GM12872 (cell line): ENCODE measurements around the gene TKTL1.

ENCODE experiments used
- TF ChIP-seq, protein P1 (sequence below): IDR thresholded peaks from 3 replicates; pipeline ENCODE4 v1.5.1; 2011; ENCODE audit warnings: low read depth, mild to moderate bottlenecking, low read length, moderate library complexity; ENCODE audit not compliant: insufficient read depth

TKTL1 gene

GRCh38 chrX:154351183-154352011, 55.8 kb downstream of the TKTL1 start:
- TF ChIP-seq, protein P1, sequence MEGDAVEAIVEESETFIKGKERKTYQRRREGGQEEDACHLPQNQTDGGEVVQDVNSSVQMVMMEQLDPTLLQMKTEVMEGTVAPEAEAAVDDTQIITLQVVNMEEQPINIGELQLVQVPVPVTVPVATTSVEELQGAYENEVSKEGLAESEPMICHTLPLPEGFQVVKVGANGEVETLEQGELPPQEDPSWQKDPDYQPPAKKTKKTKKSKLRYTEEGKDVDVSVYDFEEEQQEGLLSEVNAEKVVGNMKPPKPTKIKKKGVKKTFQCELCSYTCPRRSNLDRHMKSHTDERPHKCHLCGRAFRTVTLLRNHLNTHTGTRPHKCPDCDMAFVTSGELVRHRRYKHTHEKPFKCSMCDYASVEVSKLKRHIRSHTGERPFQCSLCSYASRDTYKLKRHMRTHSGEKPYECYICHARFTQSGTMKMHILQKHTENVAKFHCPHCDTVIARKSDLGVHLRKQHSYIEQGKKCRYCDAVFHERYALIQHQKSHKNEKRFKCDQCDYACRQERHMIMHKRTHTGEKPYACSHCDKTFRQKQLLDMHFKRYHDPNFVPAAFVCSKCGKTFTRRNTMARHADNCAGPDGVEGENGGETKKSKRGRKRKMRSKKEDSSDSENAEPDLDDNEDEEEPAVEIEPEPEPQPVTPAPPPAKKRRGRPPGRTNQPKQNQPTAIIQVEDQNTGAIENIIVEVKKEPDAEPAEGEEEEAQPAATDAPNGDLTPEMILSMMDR = no peak

DNA sequence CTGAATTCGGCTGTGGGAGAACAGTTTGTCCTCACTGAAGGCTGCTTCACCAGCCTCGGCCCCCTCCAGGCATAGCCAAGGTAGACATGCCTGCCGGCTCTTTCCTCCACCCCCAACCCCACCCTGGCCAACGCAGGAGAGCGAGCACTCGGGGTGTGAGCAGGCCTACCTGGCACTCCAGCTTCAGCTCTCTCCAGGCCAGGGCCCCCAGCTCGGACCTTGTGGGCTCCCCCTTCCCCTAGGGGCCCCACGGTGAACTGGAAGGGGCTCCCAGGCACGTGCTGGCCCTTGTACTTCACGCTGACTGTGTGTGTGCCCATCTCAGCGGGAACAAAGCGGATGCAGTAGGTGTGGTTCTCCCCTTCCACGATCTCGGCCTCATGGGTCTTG, 56.4 kb downstream of the TKTL1 start:
- TF ChIP-seq, protein P1 = no peak

GRCh38 chrX:154352466-154352865, 56.9 kb downstream of the TKTL1 start:
- TF ChIP-seq, protein P1 = no peak

GRCh38 chrX:154353172-154353843, 57.7 kb downstream of the TKTL1 start:
- TF ChIP-seq, protein P1 = no peak

DNA sequence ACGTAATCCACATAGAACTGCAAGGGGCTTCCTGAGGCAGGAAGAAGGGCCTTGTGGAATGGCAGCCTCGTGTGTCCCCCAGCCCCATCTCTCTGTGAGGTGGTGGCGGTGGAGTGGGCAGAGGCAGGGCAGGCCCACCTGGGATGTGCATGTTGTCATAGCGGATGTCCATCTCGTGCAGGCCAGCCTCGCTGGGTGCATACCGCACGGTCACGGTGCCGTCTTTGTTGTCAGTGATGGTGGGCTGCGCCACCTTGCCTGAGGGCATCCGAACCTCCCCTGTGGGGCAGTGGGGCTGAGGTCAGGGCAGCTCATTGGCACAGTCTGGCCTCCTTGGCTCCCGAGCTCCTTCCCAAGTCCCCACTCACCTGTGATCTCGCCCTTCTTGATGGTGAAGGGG, 58.4 kb downstream of the TKTL1 start:
- TF ChIP-seq, protein P1 = no peak

DNA sequence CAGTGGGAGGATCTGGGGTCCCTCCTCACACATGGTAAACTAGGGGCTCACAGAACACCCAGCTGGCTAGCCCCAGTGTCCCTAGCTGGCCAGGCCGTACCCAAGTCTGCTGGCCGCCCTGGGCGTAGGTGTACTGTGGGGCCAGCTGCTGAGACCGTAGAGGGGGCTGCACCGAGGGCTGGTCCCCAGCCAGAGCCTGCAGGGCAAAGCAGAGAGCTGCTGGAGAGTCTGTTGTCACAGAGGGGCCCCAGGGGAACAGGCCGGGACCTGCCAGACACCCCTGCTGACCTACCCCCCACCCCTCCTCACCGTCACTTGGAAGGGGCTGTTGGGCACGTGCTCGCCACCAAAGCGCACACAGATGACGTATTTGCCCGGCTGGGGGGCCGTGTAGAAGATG, 58.9 kb downstream of the TKTL1 start:
- TF ChIP-seq, protein P1 = no peak

GRCh38 chrX:154355094-154355775, 59.6 kb downstream of the TKTL1 start:
- TF ChIP-seq, protein P1 = no peak
